ENCODE data around the gene ARHGEF35. TPM values are rescaled to one million over a fixed set of nuclear protein-coding genes. Genes with fewer than 3 reads are reported as not detected.
"Not testable (repeated sequence)": the region's sequence is repeated elsewhere in the genome, so short reads cannot be mapped to it uniquely, and the experiment has no call there.

ARHGEF35 gene
- total and polyA plus RNA-seq, 8 donors, result 3.8 to 25.1 (median 12.6) TPM; not detected in 1

- H3K4me1 ChIP-seq; H3K36me3 ChIP-seq; H3K4me3 ChIP-seq; H3K27ac ChIP-seq; H3K27me3 ChIP-seq; intact Hi-C loops (cut with DNase I; ENCODE audit: low total_unique reads); H3K9me3 ChIP-seq; DNase-seq: not testable (repeated sequence)
- 88 to 100% (median 96%) methylated on average over 1 of the region's 1 CpG for WGBS, 5 donors
Measured at GRCh38 chr7:144218581-144218980, 22.9 kb upstream of the ARHGEF35 start.

GRCh38 chr7:144217200-144217599 lies 21.6 kb upstream of the ARHGEF35 start:
- DNase-seq; H3K4me3 ChIP-seq; H3K27ac ChIP-seq; H3K27me3 ChIP-seq; H3K36me3 ChIP-seq; intact Hi-C loops (cut with DNase I; ENCODE audit: low total_unique reads); H3K4me1 ChIP-seq; H3K9me3 ChIP-seq: not testable (repeated sequence)

- WGBS, 5 donors, result no CpG with 5 or more reads among the region's 5 CpGs
- H3K27ac ChIP-seq; H3K27me3 ChIP-seq; H3K4me3 ChIP-seq; H3K36me3 ChIP-seq; DNase-seq; intact Hi-C loops (cut with DNase I; ENCODE audit: low total_unique reads); H3K9me3 ChIP-seq; H3K4me1 ChIP-seq: not testable (repeated sequence)
Measured at GRCh38 chr7:144205306-144205705, 9.7 kb upstream of the ARHGEF35 start.

GRCh38 chr7:144203086-144203485 lies 7.5 kb upstream of the ARHGEF35 start:
- H3K4me1 ChIP-seq; H3K27me3 ChIP-seq; H3K36me3 ChIP-seq; DNase-seq; H3K9me3 ChIP-seq; intact Hi-C loops (cut with DNase I; ENCODE audit: low total_unique reads); H3K4me3 ChIP-seq; H3K27ac ChIP-seq: not testable (repeated sequence)
- WGBS, 5 donors, result no CpG with 5 or more reads among the region's 3 CpGs

- H3K4me3 ChIP-seq; H3K4me1 ChIP-seq; DNase-seq; H3K27me3 ChIP-seq; H3K36me3 ChIP-seq; H3K27ac ChIP-seq; intact Hi-C loops (cut with DNase I; ENCODE audit: low total_unique reads); H3K9me3 ChIP-seq: not testable (repeated sequence)
- WGBS, 5 donors, result no CpG with 5 or more reads among the region's 1 CpG
Measured at GRCh38 chr7:144201978-144202377, 6.3 kb upstream of the ARHGEF35 start.

- H3K4me3 ChIP-seq; H3K4me1 ChIP-seq; H3K9me3 ChIP-seq; DNase-seq; H3K27me3 ChIP-seq; H3K27ac ChIP-seq; H3K36me3 ChIP-seq; intact Hi-C loops (cut with DNase I; ENCODE audit: low total_unique reads): not testable (repeated sequence)
- 45 to 88% (median 78%) methylated on average over 2 to 3 of the region's 4 CpGs for WGBS, 5 donors
Measured at GRCh38 chr7:144198934-144199333, 3.3 kb upstream of the ARHGEF35 start.

GRCh38 chr7:144194453-144194852 lies 1.2 kb downstream of the ARHGEF35 start:
- WGBS, 5 donors, result no CpG with 5 or more reads among the region's 6 CpGs
- H3K4me1 ChIP-seq; H3K36me3 ChIP-seq; H3K9me3 ChIP-seq; H3K27me3 ChIP-seq; intact Hi-C loops (cut with DNase I; ENCODE audit: low total_unique reads); DNase-seq; H3K27ac ChIP-seq; H3K4me3 ChIP-seq: not testable (repeated sequence)

- H3K4me3 ChIP-seq; H3K36me3 ChIP-seq; intact Hi-C loops (cut with DNase I; ENCODE audit: low total_unique reads); H3K9me3 ChIP-seq; H3K27me3 ChIP-seq; H3K27ac ChIP-seq; H3K4me1 ChIP-seq; DNase-seq: not testable (repeated sequence)
- no CpG with 5 or more reads among the region's 11 CpGs for WGBS, 5 donors
Measured at GRCh38 chr7:144193782-144194181, 1.9 kb downstream of the ARHGEF35 start.

GRCh38 chr7:144188578-144189171 lies 7.0 kb downstream of the ARHGEF35 start:
- DNase-seq; intact Hi-C loops (cut with DNase I; ENCODE audit: low total_unique reads); H3K27ac ChIP-seq; H3K27me3 ChIP-seq; H3K4me3 ChIP-seq; H3K9me3 ChIP-seq; H3K36me3 ChIP-seq; H3K4me1 ChIP-seq: not testable (repeated sequence)
- no CpG with 5 or more reads among the region's 3 CpGs for WGBS, 5 donors

GRCh38 chr7:144187848-144188247 lies 7.8 kb downstream of the ARHGEF35 start:
- H3K4me3 ChIP-seq; H3K36me3 ChIP-seq; H3K27me3 ChIP-seq; H3K4me1 ChIP-seq; H3K27ac ChIP-seq; H3K9me3 ChIP-seq; intact Hi-C loops (cut with DNase I; ENCODE audit: low total_unique reads); DNase-seq: not testable (repeated sequence)
- WGBS, 5 donors, result no CpG with 5 or more reads among the region's 5 CpGs

GRCh38 chr7:144183166-144183565 lies 12.5 kb downstream of the ARHGEF35 start, which contains the start of gene CTAGE4:
Gene CTAGE4, plus strand, starts transcription at chr7:144183466. Its CDS starts 38 bp downstream, at chr7:144183504.
- WGBS, 5 donors, result no CpG with 5 or more reads among the region's 19 CpGs
- H3K27me3 ChIP-seq; H3K4me3 ChIP-seq; intact Hi-C loops (cut with DNase I; ENCODE audit: low total_unique reads); H3K27ac ChIP-seq; H3K36me3 ChIP-seq; H3K9me3 ChIP-seq; H3K4me1 ChIP-seq; DNase-seq: not testable (repeated sequence)

GRCh38 chr7:144179165-144179479 lies 16.5 kb downstream of the ARHGEF35 start:
- DNase-seq; H3K27ac ChIP-seq; intact Hi-C loops (cut with DNase I; ENCODE audit: low total_unique reads): not testable (repeated sequence)

More at GRCh38 chr7:144179165-144179479, 16.5 kb downstream of the ARHGEF35 start:
- not testable (repeated sequence) for H3K4me1 ChIP-seq, H3K27me3 ChIP-seq, H3K9me3 ChIP-seq, H3K4me3 ChIP-seq, H3K36me3 ChIP-seq
- 80 to 82% (median 81%) methylated on average over 1 of the region's 2 CpGs; no CpG with 5 or more reads in 2 of the 5 donors for WGBS, 5 donors

Data from stomach (tissue), 9 donors.